ENCODE data around the gene RAD23A. TPM values are rescaled to one million over a fixed set of nuclear protein-coding genes. Genes with fewer than 3 reads are reported as not detected.
A peak's percentile ranks its signal among the peaks of the same experiment; 100 is the strongest.

The RAD23A gene
- total RNA-seq, 1 donor from 2014 or later, result 37.7 TPM

GRCh38 chr19:12991296-12991695 is 45.6 kb downstream of the RAD23A start:
- Histone ChIP-seq H2AFZ (replicated peaks) (no peak overlapping the region), H3K79me2 (ENCODE audit: low read depth) (no peaks in the 10 kb centered on the region), H3K36me3 (no peaks in the 10 kb centered on the region), H3K4me3 (no peak overlapping the region), H3K27me3 (peaks cover 98% of the 10 kb centered on the region), H3K4me1 (no peaks in the 10 kb centered on the region), H3K4me2 (no peak overlapping the region), H3K9ac (no peak overlapping the region), H4K20me1 (ENCODE audit: low read depth) (peaks cover 19% of the 10 kb centered on the region), H3K9me3 (ENCODE audit: low read depth) (no peaks in the 10 kb centered on the region), H3F3A (ENCODE audit: low read depth) (peaks cover 6% of the 10 kb centered on the region), H3K27ac (no peak overlapping the region)
- Mint-ChIP-seq H3K4me3 (peak overlapping the region; percentile 21), H3K9me3 (peaks cover 9% of the 10 kb centered on the region), H3K27ac (no peak overlapping the region), H3K27me3 (ENCODE audit: insufficient read depth, low read depth) (peaks cover 48% of the 10 kb centered on the region), H3K36me3 (no peaks in the 10 kb centered on the region), H3K4me1 (peaks cover 18% of the 10 kb centered on the region)
- DNase-seq (ENCODE audit: low spot score), result no peak
- TF ChIP-seq EZH2phosphoT487 (IDR thresholded peaks at IDR 0.05) (no peak), CTCF (IDR thresholded peaks at IDR 0.05) (no peak), EZH2 (IDR thresholded peaks at IDR 0.05) (no peak)

- Mint-ChIP-seq H3K4me1 (peaks cover 15% of the 10 kb centered on the region), H3K27ac (no peak overlapping the region), H3K27me3 (ENCODE audit: insufficient read depth, low read depth) (peaks cover 52% of the 10 kb centered on the region), H3K9me3 (peaks cover 7% of the 10 kb centered on the region), H3K4me3 (no peak overlapping the region), H3K36me3 (no peaks in the 10 kb centered on the region)
- peaks cover 6% of the 10 kb centered on the region for H3F3A ChIP-seq (ENCODE audit: low read depth)
- H3K4me1 ChIP-seq, result no peaks in the 10 kb centered on the region
- H3K27ac ChIP-seq, result no peak overlapping the region
- peaks cover 98% of the 10 kb centered on the region for H3K27me3 ChIP-seq
- H3K4me2 ChIP-seq, result no peak overlapping the region
- H3K4me3 ChIP-seq, result no peak overlapping the region
- H3K79me2 ChIP-seq (ENCODE audit: low read depth), result no peaks in the 10 kb centered on the region
- H2AFZ ChIP-seq (replicated peaks), result no peak overlapping the region
- peaks cover 31% of the 10 kb centered on the region for H4K20me1 ChIP-seq (ENCODE audit: low read depth)
- H3K36me3 ChIP-seq, result no peaks in the 10 kb centered on the region
- H3K9me3 ChIP-seq (ENCODE audit: low read depth), result no peaks in the 10 kb centered on the region
- TF ChIP-seq CTCF (IDR thresholded peaks at IDR 0.05) (no peak), EZH2phosphoT487 (IDR thresholded peaks at IDR 0.05) (no peak), EZH2 (IDR thresholded peaks at IDR 0.05) (no peak)
- DNase-seq (ENCODE audit: low spot score), result no peak
- no peak overlapping the region for H3K9ac ChIP-seq
Observed at GRCh38 chr19:12992729-12993128, 47.1 kb downstream of the RAD23A start.

GRCh38 chr19:12993562-12993961 is 47.9 kb downstream of the RAD23A start:
- H3K4me1 ChIP-seq, result no peaks in the 10 kb centered on the region
- H3K9me3 Mint-ChIP-seq, result peaks cover 7% of the 10 kb centered on the region
- H3K27me3 Mint-ChIP-seq (ENCODE audit: insufficient read depth, low read depth), result peaks cover 58% of the 10 kb centered on the region
- peaks cover 15% of the 10 kb centered on the region for H3K4me1 Mint-ChIP-seq
- H3K4me2 ChIP-seq, result no peak overlapping the region
- H3K36me3 Mint-ChIP-seq, result no peaks in the 10 kb centered on the region
- H3K4me3 Mint-ChIP-seq, result peak overlapping the region; percentile 25
- no peaks in the 10 kb centered on the region for H3K9me3 ChIP-seq (ENCODE audit: low read depth)
- peaks cover 98% of the 10 kb centered on the region for H3K27me3 ChIP-seq
- no peaks in the 10 kb centered on the region for H3K36me3 ChIP-seq
- H4K20me1 ChIP-seq (ENCODE audit: low read depth), result peaks cover 36% of the 10 kb centered on the region
- no peak overlapping the region for H2AFZ ChIP-seq (replicated peaks)
- no peak overlapping the region for H3K4me3 ChIP-seq
- no peak overlapping the region for H3K27ac ChIP-seq
- no peak overlapping the region for H3K27ac Mint-ChIP-seq
- no peak for TF ChIP-seq EZH2phosphoT487 (IDR thresholded peaks at IDR 0.05)
- TF ChIP-seq CTCF (IDR thresholded peaks at IDR 0.05), result no peak
- TF ChIP-seq EZH2 (IDR thresholded peaks at IDR 0.05), result no peak
- no peak for DNase-seq (ENCODE audit: low spot score)
- H3K79me2 ChIP-seq (ENCODE audit: low read depth), result no peaks in the 10 kb centered on the region
- no peak overlapping the region for H3K9ac ChIP-seq
- peaks cover 6% of the 10 kb centered on the region for H3F3A ChIP-seq (ENCODE audit: low read depth)

Measured in neural progenitor cell (in vitro differentiated cells).